K562 (cell line): ENCODE results near the gene LBHD1. TPM values are rescaled to one million over a fixed set of nuclear protein-coding genes. Genes with fewer than 3 reads are reported as not detected.

Experiments used
- BRD9 ChIP-seq: fragments of 450-650 bp; IDR thresholded peaks from 2 replicates; pipeline ENCODE4 v1.6.1; 2018; ENCODE audit warnings: low read depth; ENCODE audit not compliant: partially characterized antibody
- CCNT2 ChIP-seq: IDR thresholded peaks from 2 replicates; pipeline ENCODE4 v1.6.1; 2011; ENCODE audit warnings: borderline replicate concordance, low read depth, mild to moderate bottlenecking, moderate library complexity, mixed read lengths, low read length; ENCODE audit not compliant: insufficient read length; ENCODE audit errors: extremely low read depth
- DIDO1 ChIP-seq: fragments of 450-650 bp; IDR thresholded peaks from 2 replicates; pipeline ENCODE4 v1.6.1; 2016; ENCODE audit warnings: low read depth, missing biosample characterization, missing genetic modification characterization
- EWSR1 ChIP-seq: fragments of 450-650 bp; IDR thresholded peaks from 2 replicates; pipeline ENCODE4 v1.6.1; 2018; ENCODE audit warnings: borderline replicate concordance, mild to moderate bottlenecking, low read depth, moderate library complexity; ENCODE audit not compliant: partially characterized antibody
- HCFC1 ChIP-seq: IDR thresholded peaks from 2 replicates; pipeline ENCODE4 v1.6.1; 2012; ENCODE audit warnings: low read depth, low read length, improper control_type of control experiment
- HIVEP1 ChIP-seq: fragments of 250-450 bp; sonication (Bioruptor Pico); IDR thresholded peaks from 2 replicates; pipeline ENCODE4 v1.4.0; 2020; ENCODE audit warnings: mild to moderate bottlenecking
- KLF10 ChIP-seq: fragments of 250-450 bp; sonication (Bioruptor Pico); IDR thresholded peaks from 2 replicates; pipeline ENCODE4 v1.6.1; 2021; ENCODE audit warnings: matching md5 sums
- KLF16 ChIP-seq: IDR thresholded peaks from 2 replicates; pipeline ENCODE4 v1.6.1; 2016; ENCODE audit warnings: antibody characterized with exemption
- MIER1 ChIP-seq: fragments of 450-650 bp; IDR thresholded peaks from 2 replicates; pipeline ENCODE4 v1.6.1; 2016; ENCODE audit warnings: antibody characterized with exemption, mild to moderate bottlenecking, low read depth
- MTF1 ChIP-seq: fragments of 250-450 bp; sonication (Bioruptor Pico); IDR thresholded peaks from 2 replicates; pipeline ENCODE4 v1.9.0; 2021; ENCODE audit warnings: moderate library complexity, mild to moderate bottlenecking, inconsistent platforms, borderline replicate concordance
- NBN ChIP-seq: fragments of 450-650 bp; IDR thresholded peaks from 2 replicates; pipeline ENCODE4 v1.6.1; 2016; ENCODE audit warnings: low read depth, mild to moderate bottlenecking
- NFATC3 ChIP-seq: fragments of 450-650 bp; IDR thresholded peaks from 2 replicates; pipeline ENCODE4 v1.6.1; 2017; ENCODE audit warnings: mild to moderate bottlenecking
- NR2F6 ChIP-seq: fragments of 450-650 bp; formaldehyde crosslinking; IDR thresholded peaks from 2 replicates; pipeline ENCODE4 v1.4.0; 2020; ENCODE audit warnings: mild to moderate bottlenecking
- OTX1 ChIP-seq: fragments of 450-650 bp; formaldehyde crosslinking; IDR thresholded peaks from 2 replicates; pipeline ENCODE4 v1.4.0; 2022; ENCODE audit warnings: mild to moderate bottlenecking
- RFX5 ChIP-seq: IDR thresholded peaks from 2 replicates; pipeline ENCODE4 v1.6.1; 2011; ENCODE audit warnings: low read depth, mild to moderate bottlenecking, improper control_type of control experiment, low read length
- SAFB2 ChIP-seq: fragments of 200-400 bp; formaldehyde crosslinking; IDR thresholded peaks from 2 replicates; pipeline ENCODE4 v1.6.1; 2018; ENCODE audit warnings: borderline replicate concordance, low read length, low read depth, moderate library complexity; ENCODE audit not compliant: severe bottlenecking
- SIN3B ChIP-seq: fragments of 450-650 bp; IDR thresholded peaks from 2 replicates; pipeline ENCODE4 v1.6.1; 2017; ENCODE audit warnings: low read depth, mild to moderate bottlenecking, moderate library complexity
- SMARCC2 ChIP-seq: fragments of 450-650 bp; IDR thresholded peaks from 2 replicates; pipeline ENCODE4 v1.6.1; 2017; ENCODE audit warnings: antibody characterized with exemption, moderate library complexity, mild to moderate bottlenecking, low read depth
- TAF9B ChIP-seq: fragments of 450-650 bp; IDR thresholded peaks from 2 replicates; pipeline ENCODE4 v1.6.1; 2018; ENCODE audit warnings: mild to moderate bottlenecking; ENCODE audit not compliant: partially characterized antibody
- TOE1 ChIP-seq, 2 experiments: fragments of 450-650 bp in 1 of 2; sonication (generic) in 1 of 2; formaldehyde crosslinking in 1 of 2; IDR thresholded peaks; 2 replicates each; pipeline versions ENCODE4 v1.7.1 to v1.8.0; 2016 to 2022; ENCODE audit warnings: borderline replicate concordance in 2 of 2, mild to moderate bottlenecking in 2 of 2, antibody characterized with exemption in 1 of 2, inconsistent platforms in 1 of 2, low read depth in 1 of 2, missing genetic modification reagents in 1 of 2, moderate library complexity in 1 of 2
- XRCC3 ChIP-seq: fragments of 450-650 bp; IDR thresholded peaks from 2 replicates; pipeline ENCODE4 v1.6.1; 2017; ENCODE audit warnings: mild to moderate bottlenecking, moderate library complexity
- ZFX ChIP-seq: sonication (generic); formaldehyde crosslinking; IDR thresholded peaks from 2 replicates; pipeline ENCODE4 v1.8.0; 2022; ENCODE audit warnings: mild to moderate bottlenecking, missing genetic modification reagents, moderate library complexity
- ZNF583 ChIP-seq: fragments of 250-450 bp; sonication (Bioruptor Pico); IDR thresholded peaks from 2 replicates; pipeline ENCODE4 v1.4.0; 2020
- ZNF75A ChIP-seq: fragments of 450-650 bp; formaldehyde crosslinking; IDR thresholded peaks from 2 replicates; pipeline ENCODE4 v1.4.0; 2020; ENCODE audit warnings: mild to moderate bottlenecking
- polyA plus RNA-seq, 8 experiments: library from polyadenylated mRNA; depleted of rRNA in 4 of 8; stranded (reverse) in 5 of 8; unstranded in 3 of 8; fragments of >200 nt; fragmentation: Nextera tagmentation in 2 of 8; fragmentation: Illumina TruSeq in 1 of 8; extraction: Ambion mirVana in 2 of 8; extraction: Trizol in 1 of 8; gene quantifications; 2 replicates each; pipeline versions ENCODE4 v1.2.1 to v1.2.3, GENCODE V29; 2011 to 2014; ENCODE audit warnings: inconsistent platforms in 1 of 8, missing spikeins in 1 of 8
- total RNA-seq, 7 experiments: library from RNA; depleted of rRNA in 6 of 7; stranded (reverse); fragments of >200 nt in 6 of 7; fragmentation: Illumina TruSeq in 2 of 7; extraction: Trizol in 2 of 7; gene quantifications; 2 replicates each; pipeline versions ENCODE4 v1.2.1 to v1.2.3, GENCODE V29; 2011 to 2021; ENCODE audit warnings: low replicate concordance in 1 of 7
- TF ChIP-seq, protein P1 (sequence below): fragments of 250-450 bp; sonication (Bioruptor Pico); IDR thresholded peaks from 2 replicates; pipeline ENCODE4 v1.5.0; 2020; ENCODE audit warnings: mild to moderate bottlenecking, borderline replicate concordance
- TF ChIP-seq, protein P2 (sequence below): sonication (generic); formaldehyde crosslinking; IDR thresholded peaks from 2 replicates; pipeline ENCODE4 v1.8.0; 2022; ENCODE audit warnings: mild to moderate bottlenecking, missing genetic modification reagents

LBHD1 gene
- total and polyA plus RNA-seq, 9 of the 15 experiments (the other 6 are each of a cell fraction or from before 2014, with no cell fraction given) = 2.6 to 28.0 (median 12.5) TPM

DNA sequence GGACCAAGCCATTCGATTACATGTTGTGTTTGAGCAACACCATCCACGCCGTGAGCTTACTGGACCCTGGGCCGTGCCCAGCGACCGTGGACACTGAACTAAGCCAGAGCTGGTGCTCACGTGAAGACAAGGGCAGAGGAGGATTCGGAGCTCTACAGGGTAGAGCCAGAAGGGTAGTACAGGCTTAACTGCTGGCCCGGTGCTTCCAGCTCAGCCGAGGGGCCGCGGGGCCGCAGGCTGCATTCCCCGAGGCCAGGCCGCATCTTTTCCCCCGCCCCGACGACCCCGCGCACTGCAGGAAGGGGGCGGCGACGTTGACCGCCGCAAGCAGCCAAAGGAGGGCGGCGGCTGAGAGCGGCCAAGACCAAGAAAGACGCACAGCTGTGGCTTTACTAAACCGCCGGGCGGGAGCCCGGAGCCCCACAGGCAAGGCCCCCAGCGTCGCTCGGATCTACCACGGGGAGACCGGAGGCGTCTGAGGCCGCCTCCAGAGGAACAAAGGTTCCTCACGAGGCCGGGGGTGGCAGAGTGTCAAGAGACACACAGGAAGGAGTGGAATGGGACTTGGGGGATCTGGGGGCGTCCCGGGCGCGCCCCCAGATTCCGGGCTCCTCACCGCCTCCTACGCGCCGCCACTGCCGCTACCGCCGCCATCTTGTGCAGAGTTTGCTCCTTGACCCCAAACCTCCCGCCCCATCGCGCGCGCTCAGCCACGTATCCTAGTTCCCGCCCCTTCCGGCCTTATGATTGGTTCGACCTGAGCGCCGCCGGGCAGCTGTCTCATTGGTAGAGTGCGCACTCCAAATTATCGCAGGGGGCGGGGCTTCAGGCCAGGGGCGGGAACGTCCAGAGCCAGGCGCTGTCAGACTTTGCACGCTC is 25.9 kb downstream of the LBHD1 start, which contains the start of gene GANAB (continued):
- no peak for TF ChIP-seq ZNF75A (CRISPR knock-in tag)
- TF ChIP-seq BRD9 = no peak
- peak; percentile 95 for TF ChIP-seq ZFX (CRISPR knock-in tag)
- TF ChIP-seq HIVEP1 (CRISPR knock-in tag) = 0 out of 2 replicates have a peak, but pooled peaks have one; percentile 24
- TF ChIP-seq RFX5 = no peak
- peak; percentile 81 for TF ChIP-seq TAF9B
- peak; percentile 54; the same call in 1 of the 2 replicates for TF ChIP-seq NR2F6 (CRISPR knock-in tag)
- no peak for TF ChIP-seq EWSR1
- no peak for TF ChIP-seq NBN
- no peak for TF ChIP-seq KLF16
- TF ChIP-seq HCFC1 = peak; percentile 69
- 0 out of 2 replicates have a peak, but pooled peaks have one; percentile 53 for TF ChIP-seq ZNF583
- TF ChIP-seq, protein P1, sequence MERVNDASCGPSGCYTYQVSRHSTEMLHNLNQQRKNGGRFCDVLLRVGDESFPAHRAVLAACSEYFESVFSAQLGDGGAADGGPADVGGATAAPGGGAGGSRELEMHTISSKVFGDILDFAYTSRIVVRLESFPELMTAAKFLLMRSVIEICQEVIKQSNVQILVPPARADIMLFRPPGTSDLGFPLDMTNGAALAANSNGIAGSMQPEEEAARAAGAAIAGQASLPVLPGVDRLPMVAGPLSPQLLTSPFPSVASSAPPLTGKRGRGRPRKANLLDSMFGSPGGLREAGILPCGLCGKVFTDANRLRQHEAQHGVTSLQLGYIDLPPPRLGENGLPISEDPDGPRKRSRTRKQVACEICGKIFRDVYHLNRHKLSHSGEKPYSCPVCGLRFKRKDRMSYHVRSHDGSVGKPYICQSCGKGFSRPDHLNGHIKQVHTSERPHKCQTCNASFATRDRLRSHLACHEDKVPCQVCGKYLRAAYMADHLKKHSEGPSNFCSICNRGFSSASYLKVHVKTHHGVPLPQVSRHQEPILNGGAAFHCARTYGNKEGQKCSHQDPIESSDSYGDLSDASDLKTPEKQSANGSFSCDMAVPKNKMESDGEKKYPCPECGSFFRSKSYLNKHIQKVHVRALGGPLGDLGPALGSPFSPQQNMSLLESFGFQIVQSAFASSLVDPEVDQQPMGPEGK (CRISPR knock-in tag) = no peak
- TF ChIP-seq CCNT2 = peak; percentile 67
- peak; percentile 51; the same call in 1 of the 2 replicates for TF ChIP-seq OTX1 (CRISPR knock-in tag)
- no peak for TF ChIP-seq KLF10 (CRISPR knock-in tag)
- TF ChIP-seq SMARCC2 = no peak; the same call in 1 of the 2 replicates
- peak; percentile 62 for TF ChIP-seq SIN3B
- no peak for TF ChIP-seq MTF1 (CRISPR knock-in tag)
- no peak for TF ChIP-seq NFATC3
- TF ChIP-seq TOE1 (IDR thresholded peaks at IDR 0.05; ENCODE audit: borderline replicate concordance) = peak; percentile 30; the same call in 1 of the 2 replicates
- TF ChIP-seq TOE1 (CRISPR knock-in tag; IDR thresholded peaks at IDR 0.05; ENCODE audit: borderline replicate concordance, low read depth) = 0 out of 2 replicates have a peak, but pooled peaks have one; percentile 13
- peak; percentile 45; the same call in 1 of the 2 replicates for TF ChIP-seq DIDO1 (tag)
- TF ChIP-seq, protein P2, sequence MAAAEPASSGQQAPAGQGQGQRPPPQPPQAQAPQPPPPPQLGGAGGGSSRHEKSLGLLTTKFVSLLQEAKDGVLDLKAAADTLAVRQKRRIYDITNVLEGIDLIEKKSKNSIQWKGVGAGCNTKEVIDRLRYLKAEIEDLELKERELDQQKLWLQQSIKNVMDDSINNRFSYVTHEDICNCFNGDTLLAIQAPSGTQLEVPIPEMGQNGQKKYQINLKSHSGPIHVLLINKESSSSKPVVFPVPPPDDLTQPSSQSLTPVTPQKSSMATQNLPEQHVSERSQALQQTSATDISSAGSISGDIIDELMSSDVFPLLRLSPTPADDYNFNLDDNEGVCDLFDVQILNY (CRISPR knock-in tag) = peak; percentile 71; the same call in 1 of the 2 replicates
- no peak for TF ChIP-seq XRCC3
- TF ChIP-seq MIER1 = no peak
- TF ChIP-seq SAFB2 = no peak
